Measurements from ENCODE around the gene MRAS. TPM values are rescaled to one million over a fixed set of nuclear protein-coding genes. Genes with fewer than 3 reads are reported as not detected.
A peak's percentile ranks its signal among the peaks of the same experiment; 100 is the strongest.

Gene MRAS
- total RNA-seq, 1 donor from 2014 or later, result 5.9 TPM

DNA sequence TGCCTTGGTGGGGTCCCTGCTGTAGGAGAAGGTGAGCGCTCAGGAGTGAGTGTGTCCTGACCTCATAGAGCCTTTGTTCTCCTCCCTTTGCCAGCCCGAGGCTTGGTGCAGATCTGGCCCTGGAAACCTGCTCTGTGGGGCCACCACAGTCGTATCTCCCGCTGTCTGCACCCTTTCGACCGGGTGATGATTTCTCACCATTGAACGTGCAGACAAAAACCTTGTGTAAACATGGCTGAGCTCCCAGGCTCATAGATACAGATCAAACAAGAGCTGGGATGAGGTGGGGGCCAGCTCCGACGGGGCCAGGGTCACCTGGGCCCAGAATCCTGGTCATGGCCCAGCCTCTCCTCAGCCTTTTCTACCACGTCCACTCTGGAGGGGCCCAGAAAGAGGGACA lies 51.4 kb downstream of the MRAS start:
- Mint-ChIP-seq H3K36me3 (ENCODE audit: low read depth, unreplicated experiment) (peaks cover 4% of the 10 kb centered on the region), H3K4me3 (ENCODE audit: unreplicated experiment) (no peak overlapping the region)

DNA sequence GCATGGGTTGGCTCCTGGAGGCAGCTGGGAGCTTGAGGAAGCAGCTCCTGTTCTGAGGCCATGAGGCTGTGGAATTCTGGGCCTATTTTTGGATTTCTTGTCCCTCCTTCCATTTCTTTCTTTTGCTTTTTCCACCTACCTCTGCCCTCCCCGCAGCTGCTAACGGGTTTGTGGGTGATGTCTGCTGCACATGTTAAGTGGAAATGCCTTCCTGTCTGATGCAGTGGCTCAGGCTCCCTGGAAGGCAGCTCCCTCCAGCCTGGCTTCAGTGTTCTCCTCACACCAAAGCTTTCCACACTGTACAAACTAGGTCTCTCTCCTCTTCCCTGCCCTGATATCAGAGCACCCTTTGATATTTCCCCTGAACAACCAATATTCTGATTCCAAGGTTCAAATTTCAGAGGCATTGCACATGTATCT lies 52.3 kb downstream of the MRAS start:
- Mint-ChIP-seq H3K4me3 (ENCODE audit: unreplicated experiment) (no peak overlapping the region), H3K9me3 (ENCODE audit: unreplicated experiment) (no peaks in the 10 kb centered on the region), H3K27ac (ENCODE audit: unreplicated experiment) (no peak overlapping the region), H3K4me1 (ENCODE audit: unreplicated experiment) (no peaks in the 10 kb centered on the region), H3K27me3 (ENCODE audit: unreplicated experiment) (peaks cover 2% of the 10 kb centered on the region), H3K36me3 (ENCODE audit: low read depth, unreplicated experiment) (peaks cover 4% of the 10 kb centered on the region)
- TF ChIP-seq, protein P1, sequence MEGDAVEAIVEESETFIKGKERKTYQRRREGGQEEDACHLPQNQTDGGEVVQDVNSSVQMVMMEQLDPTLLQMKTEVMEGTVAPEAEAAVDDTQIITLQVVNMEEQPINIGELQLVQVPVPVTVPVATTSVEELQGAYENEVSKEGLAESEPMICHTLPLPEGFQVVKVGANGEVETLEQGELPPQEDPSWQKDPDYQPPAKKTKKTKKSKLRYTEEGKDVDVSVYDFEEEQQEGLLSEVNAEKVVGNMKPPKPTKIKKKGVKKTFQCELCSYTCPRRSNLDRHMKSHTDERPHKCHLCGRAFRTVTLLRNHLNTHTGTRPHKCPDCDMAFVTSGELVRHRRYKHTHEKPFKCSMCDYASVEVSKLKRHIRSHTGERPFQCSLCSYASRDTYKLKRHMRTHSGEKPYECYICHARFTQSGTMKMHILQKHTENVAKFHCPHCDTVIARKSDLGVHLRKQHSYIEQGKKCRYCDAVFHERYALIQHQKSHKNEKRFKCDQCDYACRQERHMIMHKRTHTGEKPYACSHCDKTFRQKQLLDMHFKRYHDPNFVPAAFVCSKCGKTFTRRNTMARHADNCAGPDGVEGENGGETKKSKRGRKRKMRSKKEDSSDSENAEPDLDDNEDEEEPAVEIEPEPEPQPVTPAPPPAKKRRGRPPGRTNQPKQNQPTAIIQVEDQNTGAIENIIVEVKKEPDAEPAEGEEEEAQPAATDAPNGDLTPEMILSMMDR (IDR thresholded peaks at IDR 0.05; ENCODE audit: unreplicated experiment), result no peak
- no peak for DNase-seq (ENCODE audit: low spot score)

More for the DNA sequence above, 51.4 kb downstream of the MRAS start:
- Mint-ChIP-seq H3K27ac (ENCODE audit: unreplicated experiment) (no peak overlapping the region), H3K4me1 (ENCODE audit: unreplicated experiment) (no peaks in the 10 kb centered on the region), H3K27me3 (ENCODE audit: unreplicated experiment) (peaks cover 5% of the 10 kb centered on the region), H3K9me3 (ENCODE audit: unreplicated experiment) (no peaks in the 10 kb centered on the region)
- TF ChIP-seq, protein P1 (IDR thresholded peaks at IDR 0.05; ENCODE audit: unreplicated experiment), result no peak
- no peak for DNase-seq (ENCODE audit: low spot score)

GRCh38 chr3:138401834-138402233 lies 53.5 kb downstream of the MRAS start:
- Mint-ChIP-seq H3K4me3 (ENCODE audit: unreplicated experiment) (no peak overlapping the region), H3K36me3 (ENCODE audit: low read depth, unreplicated experiment) (peaks cover 4% of the 10 kb centered on the region), H3K9me3 (ENCODE audit: unreplicated experiment) (no peaks in the 10 kb centered on the region), H3K27me3 (ENCODE audit: unreplicated experiment) (peaks cover 2% of the 10 kb centered on the region), H3K4me1 (ENCODE audit: unreplicated experiment) (no peaks in the 10 kb centered on the region), H3K27ac (ENCODE audit: unreplicated experiment) (no peak overlapping the region)
- no peak for DNase-seq (ENCODE audit: low spot score)
- TF ChIP-seq, protein P1 (IDR thresholded peaks at IDR 0.05; ENCODE audit: unreplicated experiment), result no peak

- DNase-seq (ENCODE audit: low spot score), result no peak
- Mint-ChIP-seq H3K4me3 (ENCODE audit: unreplicated experiment) (peak overlapping the region; percentile 28), H3K27ac (ENCODE audit: unreplicated experiment) (no peak overlapping the region), H3K4me1 (ENCODE audit: unreplicated experiment) (no peaks in the 10 kb centered on the region), H3K9me3 (ENCODE audit: unreplicated experiment) (no peaks in the 10 kb centered on the region), H3K27me3 (ENCODE audit: unreplicated experiment) (peaks cover 2% of the 10 kb centered on the region), H3K36me3 (ENCODE audit: low read depth, unreplicated experiment) (peaks cover 4% of the 10 kb centered on the region)
- TF ChIP-seq, protein P1 (IDR thresholded peaks at IDR 0.05; ENCODE audit: unreplicated experiment), result no peak
Measured at GRCh38 chr3:138404121-138404520, 55.7 kb downstream of the MRAS start.

GRCh38 chr3:138405001-138405400 lies 56.6 kb downstream of the MRAS start:
- DNase-seq (ENCODE audit: low spot score), result no peak
- TF ChIP-seq, protein P1 (IDR thresholded peaks at IDR 0.05; ENCODE audit: unreplicated experiment), result no peak
- no peaks in the 10 kb centered on the region for H3K4me1 Mint-ChIP-seq (ENCODE audit: unreplicated experiment)

More at GRCh38 chr3:138405001-138405400, 56.6 kb downstream of the MRAS start:
- Mint-ChIP-seq H3K9me3 (ENCODE audit: unreplicated experiment) (no peaks in the 10 kb centered on the region), H3K36me3 (ENCODE audit: low read depth, unreplicated experiment) (peaks cover 4% of the 10 kb centered on the region), H3K27me3 (ENCODE audit: unreplicated experiment) (peaks cover 2% of the 10 kb centered on the region), H3K27ac (ENCODE audit: unreplicated experiment) (no peak overlapping the region), H3K4me3 (ENCODE audit: unreplicated experiment) (no peak overlapping the region)

Data from endothelial cell (in vitro differentiated cells).